ENCODE data around the gene HOXC5. TPM values are rescaled to one million over a fixed set of nuclear protein-coding genes. Genes with fewer than 3 reads are reported as not detected.

The HOXC5 gene
- total RNA-seq, 1 donor from 2014 or later = 3.8 TPM

- Mint-ChIP-seq H3K27me3 (ENCODE audit: low read depth) (peaks cover 99% of the 10 kb centered on the region), H3K4me3 (peak overlapping the region; percentile 79), H3K4me1 (peaks cover 21% of the 10 kb centered on the region), H3K36me3 (ENCODE audit: low read depth) (peaks cover 3% of the 10 kb centered on the region), H3K27ac (ENCODE audit: unreplicated experiment) (no peak overlapping the region), H3K9me3 (no peaks in the 10 kb centered on the region)
- TF ChIP-seq CTCF (conservative IDR thresholded peaks at IDR 0.05) = no peak
- no peak for DNase-seq (ENCODE audit: low read depth, low spot score)
Measured at GRCh38 chr12:54004063-54004840, 28.6 kb upstream of the HOXC5 start.

GRCh38 chr12:54004841-54005530 is 27.9 kb upstream of the HOXC5 start:
- no peak for DNase-seq (ENCODE audit: low read depth, low spot score)
- Mint-ChIP-seq H3K27ac (ENCODE audit: unreplicated experiment) (peak overlapping the region; percentile 59), H3K9me3 (no peaks in the 10 kb centered on the region), H3K4me1 (peaks cover 21% of the 10 kb centered on the region), H3K27me3 (ENCODE audit: low read depth) (peaks cover 99% of the 10 kb centered on the region), H3K4me3 (peak overlapping the region; percentile 76), H3K36me3 (ENCODE audit: low read depth) (peaks cover 3% of the 10 kb centered on the region)
- TF ChIP-seq CTCF (conservative IDR thresholded peaks at IDR 0.05) = no peak

GRCh38 chr12:54005531-54005852 is 27.4 kb upstream of the HOXC5 start:
- DNase-seq (ENCODE audit: low read depth, low spot score) = no peak

GRCh38 chr12:54005853-54006558 is 26.8 kb upstream of the HOXC5 start:
- H3K36me3 Mint-ChIP-seq (ENCODE audit: low read depth) = peaks cover 3% of the 10 kb centered on the region
- H3K27ac Mint-ChIP-seq (ENCODE audit: unreplicated experiment) = no peak overlapping the region
- no peaks in the 10 kb centered on the region for H3K9me3 Mint-ChIP-seq
- peaks cover 99% of the 10 kb centered on the region for H3K27me3 Mint-ChIP-seq (ENCODE audit: low read depth)
- peak overlapping the region; percentile 76 for H3K4me3 Mint-ChIP-seq
- TF ChIP-seq CTCF (conservative IDR thresholded peaks at IDR 0.05) = peak; percentile 98
- H3K4me1 Mint-ChIP-seq = peaks cover 21% of the 10 kb centered on the region
- DNase-seq (ENCODE audit: low read depth, low spot score) = peak; percentile 95

More at GRCh38 chr12:54005531-54005852, 27.4 kb upstream of the HOXC5 start:
- no peak for TF ChIP-seq CTCF (conservative IDR thresholded peaks at IDR 0.05)
- H3K27me3 Mint-ChIP-seq (ENCODE audit: low read depth) = peaks cover 99% of the 10 kb centered on the region
- H3K4me3 Mint-ChIP-seq = peak overlapping the region; percentile 76
- no peaks in the 10 kb centered on the region for H3K9me3 Mint-ChIP-seq
- peaks cover 3% of the 10 kb centered on the region for H3K36me3 Mint-ChIP-seq (ENCODE audit: low read depth)
- H3K4me1 Mint-ChIP-seq = peaks cover 21% of the 10 kb centered on the region
- H3K27ac Mint-ChIP-seq (ENCODE audit: unreplicated experiment) = no peak overlapping the region

- H3K9me3 Mint-ChIP-seq = no peaks in the 10 kb centered on the region
- DNase-seq (ENCODE audit: low read depth, low spot score) = no peak
- peaks cover 3% of the 10 kb centered on the region for H3K36me3 Mint-ChIP-seq (ENCODE audit: low read depth)
- no peak overlapping the region for H3K27ac Mint-ChIP-seq (ENCODE audit: unreplicated experiment)
- H3K27me3 Mint-ChIP-seq (ENCODE audit: low read depth) = peaks cover 99% of the 10 kb centered on the region
- peaks cover 21% of the 10 kb centered on the region for H3K4me1 Mint-ChIP-seq
- H3K4me3 Mint-ChIP-seq = peak overlapping the region; percentile 76
- no peak for TF ChIP-seq CTCF (conservative IDR thresholded peaks at IDR 0.05)
Measured at GRCh38 chr12:54006559-54007220, 26.2 kb upstream of the HOXC5 start.
